Body of pancreas (tissue), 4 donors: Measurements from ENCODE around the gene UBE4A. TPM values are rescaled to one million over a fixed set of nuclear protein-coding genes. Genes with fewer than 3 reads are reported as not detected.

Source experiments
- ATAC-seq: fragments of 150-250 bp; one replicate; pipeline ENCODE4 v1.9.1; 2016
- DNase-seq, 4 donors: peaks; one replicate each; pipeline ENCODE4 v3.0.0-alpha.2; 2019
- H3K27ac ChIP-seq, 4 donors: fragments of 200-600 bp; sonication (generic); 1 replicate in 3 of 4; 2 replicates in 1 of 4; pipeline versions ENCODE4 v1.5.1 to v1.6.1; 2016 to 2019; ENCODE audit warnings: mild to moderate bottlenecking in 1 of 4, mixed read lengths in 1 of 4, moderate library complexity in 1 of 4
- H3K27me3 ChIP-seq, 2 donors: fragments of 200-600 bp; sonication (generic); one replicate each; pipeline ENCODE4 v1.6.0; 2016; ENCODE audit warnings: mild to moderate bottlenecking in 1 of 2
- H3K36me3 ChIP-seq, 2 donors: fragments of 200-600 bp; sonication (generic); replicated peaks in 1 of 2; 2 replicates each; pipeline ENCODE4 v1.5.1; 2016; ENCODE audit warnings: low read depth in 2 of 2; ENCODE audit not compliant: insufficient read depth in 1 of 2
- H3K4me1 ChIP-seq: fragments of 200-600 bp; sonication (generic); one replicate; pipeline ENCODE4 v1.6.0; 2016
- H3K4me3 ChIP-seq, 2 donors: fragments of 200-600 bp; sonication (generic); 1 replicate in 1 of 2; 2 replicates in 1 of 2; pipeline ENCODE4 v1.5.1; 2016 to 2019
- H3K9me3 ChIP-seq, 3 donors: fragments of 200-600 bp; sonication (generic); 1 replicate in 2 of 3; 2 replicates in 1 of 3; pipeline ENCODE4 v1.5.1; 2016
- CTCF ChIP-seq, 7 experiments: fragments of 450-650 bp in 4 of 7; fragments of 200-600 bp in 3 of 7; sonication (generic) in 3 of 7; IDR thresholded peaks; one replicate each; pipeline ENCODE4 v1.5.1; 2016 to 2019; ENCODE audit warnings: antibody characterized with exemption in 7 of 7
- POLR2A ChIP-seq, 3 donors: fragments of 450-650 bp; IDR thresholded peaks; one replicate each; pipeline ENCODE4 v1.6.1; 2016; ENCODE audit warnings: antibody characterized with exemption in 3 of 3, mild to moderate bottlenecking in 2 of 3
- WGBS, 2 donors: methylation state at CpG; one replicate each; pipeline ENCODE4 v1.1.5; 2017; 5-methylcytosine and 5-hydroxymethylcytosine counted together
- intact Hi-C: fragments of 100-400 bp; cut with DNase I; formaldehyde crosslinking; loops from one replicate; pipeline ENCODE4 v1.15.1; 2023
- total RNA-seq, 2 donors: library from RNA; depleted of rRNA; stranded (reverse); fragments of >200 nt; gene quantifications; one replicate each; pipeline ENCODE4 v1.1.0, GENCODE V29; 2016

Gene UBE4A
- total RNA-seq, 2 donors from 2014 or later, result 29.6 to 31.3 TPM

- H3K9me3 ChIP-seq, result no peaks in the 10 kb centered on the region
- no peaks in the 10 kb centered on the region for H3K4me1 ChIP-seq
- 85 to 86% methylated on average over 4 of the region's 4 CpGs for WGBS, 2 donors
- H3K27ac ChIP-seq, result no peak overlapping the region
- intact Hi-C loops, result no loop called here
- H3K36me3 ChIP-seq, result peaks cover 14 to 66% of the 10 kb centered on the region in 2 donors
- no peak for DNase-seq
- no peak for ATAC-seq
- no peak overlapping the region for H3K4me3 ChIP-seq
- H3K27me3 ChIP-seq, result no peaks in the 10 kb centered on the region
- TF ChIP-seq CTCF (IDR thresholded peaks at IDR 0.05) (no peak), POLR2A (IDR thresholded peaks at IDR 0.05) (no peak)
These were observed 20.1 kb downstream of the UBE4A start for GRCh38 chr11:118379497-118379896.

GRCh38 chr11:118380571-118380970, 21.2 kb downstream of the UBE4A start:
- ATAC-seq, result no peak
- H3K27ac ChIP-seq, result no peak overlapping the region
- intact Hi-C loops, result no loop called here

GRCh38 chr11:118382954-118383353, 23.6 kb downstream of the UBE4A start:
- no peaks in the 10 kb centered on the region for H3K27me3 ChIP-seq

More at GRCh38 chr11:118380571-118380970, 21.2 kb downstream of the UBE4A start:
- Histone ChIP-seq H3K27me3 (no peaks in the 10 kb centered on the region), H3K4me1 (no peaks in the 10 kb centered on the region), H3K4me3 (no peak overlapping the region), H3K9me3 (no peaks in the 10 kb centered on the region), H3K36me3 (peaks cover 16 to 67% of the 10 kb centered on the region in 2 donors)
- DNase-seq, result no peak
- no peak for TF ChIP-seq POLR2A (IDR thresholded peaks at IDR 0.05)
- no peak for TF ChIP-seq CTCF (IDR thresholded peaks at IDR 0.05)

GRCh38 chr11:118383657-118384056, 24.3 kb downstream of the UBE4A start:
- no peaks in the 10 kb centered on the region for H3K9me3 ChIP-seq
- WGBS, 2 donors, result 94% methylated on average over 3 of the region's 3 CpGs
- DNase-seq (no peak), ATAC-seq (no peak)
- H3K36me3 ChIP-seq, result peaks cover 26 to 71% of the 10 kb centered on the region in 2 donors
- H3K4me3 ChIP-seq, result no peak overlapping the region
- H3K27ac ChIP-seq, result no peak overlapping the region
- no peaks in the 10 kb centered on the region for H3K27me3 ChIP-seq
- intact Hi-C loops, result no loop called here
- no peak for TF ChIP-seq CTCF (IDR thresholded peaks at IDR 0.05)
- TF ChIP-seq POLR2A (IDR thresholded peaks at IDR 0.05), result no peak
- no peaks in the 10 kb centered on the region for H3K4me1 ChIP-seq

More at GRCh38 chr11:118382954-118383353, 23.6 kb downstream of the UBE4A start:
- TF ChIP-seq CTCF (IDR thresholded peaks at IDR 0.05) (no peak), POLR2A (IDR thresholded peaks at IDR 0.05) (no peak)
- intact Hi-C loops, result no loop called here
- Histone ChIP-seq H3K4me3 (no peak overlapping the region), H3K9me3 (no peaks in the 10 kb centered on the region), H3K4me1 (no peaks in the 10 kb centered on the region), H3K36me3 (peaks cover 26 to 71% of the 10 kb centered on the region in 2 donors), H3K27ac (no peak overlapping the region)
- 66 to 83% methylated on average over 3 of the region's 3 CpGs for WGBS, 2 donors
- ATAC-seq (no peak), DNase-seq (no peak)

- Histone ChIP-seq H3K36me3 (peaks cover 0 to 37% of the 10 kb centered on the region in 2 donors), H3K4me1 (peaks cover 7% of the 10 kb centered on the region), H3K4me3 (no peak overlapping the region), H3K27ac (no peak overlapping the region), H3K9me3 (no peaks in the 10 kb centered on the region), H3K27me3 (no peaks in the 10 kb centered on the region)
- TF ChIP-seq CTCF (IDR thresholded peaks at IDR 0.05), result no peak
- TF ChIP-seq POLR2A (IDR thresholded peaks at IDR 0.05), result no peak
- no peak for DNase-seq
- intact Hi-C loops, result loop anchor here (10.0 kb wide), 1 partner anchor 109 kb away; no protein-coding TSS in a partner anchor
- 85 to 88% methylated on average over 6 of the region's 6 CpGs for WGBS, 2 donors
- ATAC-seq, result no peak
These were observed 36.7 kb downstream of the UBE4A start for GRCh38 chr11:118396097-118396501.
